ENCODE results near the gene GPX3. TPM values are rescaled to one million over a fixed set of nuclear protein-coding genes. Genes with fewer than 3 reads are reported as not detected.

The GPX3 gene
- total RNA-seq, 4 donors from 2014 or later: 2,730 to 12,549 (median 7,201) TPM

DNA sequence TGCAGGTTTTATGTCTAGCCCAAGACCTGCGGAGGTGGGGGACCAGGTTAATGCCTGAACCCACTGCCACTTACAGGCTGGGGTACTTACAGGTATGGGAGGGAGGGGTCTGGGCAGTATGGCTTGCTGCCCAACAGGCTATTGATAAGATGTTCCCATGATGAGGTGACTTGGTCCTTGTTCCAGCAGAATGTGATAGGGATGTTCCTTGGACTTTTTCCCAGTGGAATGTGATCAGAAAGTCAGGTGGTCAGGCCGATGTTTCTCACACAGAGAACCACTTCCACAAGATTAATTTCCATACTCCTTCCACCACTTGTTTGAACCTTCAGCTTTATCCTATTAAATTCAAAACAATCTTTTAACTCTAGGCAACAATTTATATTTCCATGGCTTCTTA lies 27.0 kb upstream of the GPX3 start:
- H3K27ac ChIP-seq: no peak overlapping the region
- no peaks in the 10 kb centered on the region for H3K27me3 ChIP-seq
- intact Hi-C loops (cut with DNase I): no loop called here
- H3K4me1 ChIP-seq: no peaks in the 10 kb centered on the region
- TF ChIP-seq, protein P1, sequence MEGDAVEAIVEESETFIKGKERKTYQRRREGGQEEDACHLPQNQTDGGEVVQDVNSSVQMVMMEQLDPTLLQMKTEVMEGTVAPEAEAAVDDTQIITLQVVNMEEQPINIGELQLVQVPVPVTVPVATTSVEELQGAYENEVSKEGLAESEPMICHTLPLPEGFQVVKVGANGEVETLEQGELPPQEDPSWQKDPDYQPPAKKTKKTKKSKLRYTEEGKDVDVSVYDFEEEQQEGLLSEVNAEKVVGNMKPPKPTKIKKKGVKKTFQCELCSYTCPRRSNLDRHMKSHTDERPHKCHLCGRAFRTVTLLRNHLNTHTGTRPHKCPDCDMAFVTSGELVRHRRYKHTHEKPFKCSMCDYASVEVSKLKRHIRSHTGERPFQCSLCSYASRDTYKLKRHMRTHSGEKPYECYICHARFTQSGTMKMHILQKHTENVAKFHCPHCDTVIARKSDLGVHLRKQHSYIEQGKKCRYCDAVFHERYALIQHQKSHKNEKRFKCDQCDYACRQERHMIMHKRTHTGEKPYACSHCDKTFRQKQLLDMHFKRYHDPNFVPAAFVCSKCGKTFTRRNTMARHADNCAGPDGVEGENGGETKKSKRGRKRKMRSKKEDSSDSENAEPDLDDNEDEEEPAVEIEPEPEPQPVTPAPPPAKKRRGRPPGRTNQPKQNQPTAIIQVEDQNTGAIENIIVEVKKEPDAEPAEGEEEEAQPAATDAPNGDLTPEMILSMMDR (IDR thresholded peaks at IDR 0.05): no peak
- no peak for TF ChIP-seq POLR2A (IDR thresholded peaks at IDR 0.05)
- WGBS, 2 donors: 92 to 98% methylated on average over 2 of the region's 2 CpGs
- no peak for DNase-seq
- H3K36me3 ChIP-seq: no peaks in the 10 kb centered on the region
- no peak overlapping the region for H3K4me3 ChIP-seq (replicated peaks in 1 of 3)
- no peaks in the 10 kb centered on the region for H3K9me3 ChIP-seq

DNA sequence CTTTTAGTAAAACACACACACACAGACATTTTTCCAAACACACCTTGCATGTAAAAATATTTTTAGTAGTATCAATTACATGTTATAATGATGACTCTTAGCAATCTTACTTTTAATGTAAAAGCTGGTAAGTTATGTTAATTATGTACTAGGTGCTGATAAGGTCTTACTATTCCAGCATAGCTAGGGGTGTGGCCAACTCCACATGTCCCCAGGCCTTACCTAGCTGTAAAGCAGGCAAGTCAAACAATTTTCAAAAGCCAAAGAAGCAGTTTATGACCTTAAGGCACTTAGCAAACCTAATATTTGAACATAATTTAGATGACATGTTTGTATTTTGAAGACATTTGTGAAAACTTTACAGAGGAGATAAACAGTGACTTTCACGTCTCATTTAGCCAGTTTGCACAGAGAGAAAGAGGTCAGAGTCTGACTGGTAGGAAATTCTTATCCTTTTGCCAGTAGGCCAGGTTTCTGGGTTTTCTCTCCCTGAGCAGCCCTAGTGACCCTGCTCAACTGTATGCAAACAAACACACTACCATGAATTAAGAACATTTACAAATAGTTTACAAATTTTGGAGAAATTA lies 26.5 kb upstream of the GPX3 start:
- TF ChIP-seq, protein P1 (IDR thresholded peaks at IDR 0.05): no peak
- TF ChIP-seq POLR2A (IDR thresholded peaks at IDR 0.05): no peak
- H3K27me3 ChIP-seq: no peaks in the 10 kb centered on the region
- no peak overlapping the region for H3K27ac ChIP-seq
- H3K4me3 ChIP-seq (replicated peaks in 1 of 3): no peak overlapping the region
- DNase-seq: no peak
- WGBS, 2 donors: 90 to 97% methylated on average over 1 of the region's 1 CpG
- no peaks in the 10 kb centered on the region for H3K36me3 ChIP-seq
- intact Hi-C loops (cut with DNase I): no loop called here
- H3K4me1 ChIP-seq: no peaks in the 10 kb centered on the region
- H3K9me3 ChIP-seq: no peaks in the 10 kb centered on the region

DNA sequence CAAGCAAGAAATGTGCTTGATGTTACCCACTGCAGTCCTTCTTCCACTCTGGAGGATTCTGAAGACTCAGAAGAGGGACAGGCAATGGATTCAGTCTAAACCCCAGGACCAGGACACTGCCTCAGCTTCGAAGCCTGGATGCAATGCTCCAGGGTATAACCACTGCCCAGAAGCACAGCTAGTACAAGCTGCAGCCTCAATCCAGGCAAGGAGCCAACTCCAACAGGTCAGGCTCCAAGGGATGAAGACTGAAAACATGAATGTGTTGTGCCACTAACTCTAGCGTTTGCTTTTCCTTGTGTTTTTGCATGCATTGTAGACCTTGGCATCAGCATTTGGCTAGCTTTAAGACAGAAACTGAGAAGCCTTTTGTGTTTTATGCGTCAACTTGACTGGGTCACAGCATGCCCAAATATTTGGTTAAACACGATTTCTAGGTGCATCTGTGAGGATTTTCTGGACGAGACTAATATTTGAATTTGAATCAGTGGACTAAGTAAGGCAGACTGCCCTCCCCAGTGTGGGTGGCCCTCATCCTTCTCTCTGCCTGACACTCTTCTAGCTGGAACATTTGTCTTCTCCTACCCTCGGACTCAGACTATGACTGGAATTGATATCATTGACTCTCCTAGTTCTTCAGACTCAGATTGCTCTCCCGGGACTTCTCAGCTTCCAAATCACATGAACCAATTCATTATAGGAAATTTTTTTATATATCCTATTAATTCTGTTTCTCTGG lies 20.5 kb upstream of the GPX3 start:
- 51 to 53% methylated on average over 7 of the region's 7 CpGs for WGBS, 2 donors
- TF ChIP-seq POLR2A (IDR thresholded peaks at IDR 0.05): no peak
- TF ChIP-seq, protein P1 (IDR thresholded peaks at IDR 0.05): no peak
- Histone ChIP-seq H3K9me3 (no peaks in the 10 kb centered on the region), H3K4me3 (replicated peaks in 1 of 3) (no peak overlapping the region), H3K36me3 (no peaks in the 10 kb centered on the region), H3K27me3 (no peaks in the 10 kb centered on the region), H3K4me1 (peaks cover 10 to 28% of the 10 kb centered on the region in 2 donors), H3K27ac (no peak overlapping the region)
- peak; percentile 79 to 86 for DNase-seq
- intact Hi-C loops (cut with DNase I): loop anchor here (2.0 to 5.0 kb wide), 3 partner anchors 47 to 162 kb away; no protein-coding TSS in a partner anchor

DNA sequence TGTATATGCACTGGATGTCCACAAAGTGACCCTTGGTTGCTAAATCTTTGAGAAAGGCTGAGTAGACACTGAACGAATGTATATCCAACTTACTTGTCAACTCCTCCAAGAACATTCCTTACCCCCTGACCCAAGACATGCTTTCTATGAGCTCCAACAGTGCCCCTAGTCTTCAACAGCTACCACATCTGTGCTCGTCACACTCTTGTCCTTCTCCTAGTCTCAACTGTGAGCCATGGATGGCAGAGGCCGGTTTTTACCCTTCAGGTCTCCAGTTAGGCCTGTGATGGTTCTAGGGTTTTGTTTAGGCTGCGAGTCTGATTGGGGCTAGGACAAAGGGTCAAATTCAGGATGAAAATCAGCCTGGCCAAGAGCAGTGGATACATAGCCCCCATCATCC lies 19.0 kb upstream of the GPX3 start:
- Histone ChIP-seq H3K27ac (no peak overlapping the region), H3K4me1 (peaks cover 24 to 44% of the 10 kb centered on the region in 2 donors), H3K9me3 (no peaks in the 10 kb centered on the region), H3K4me3 (replicated peaks in 1 of 3) (no peak overlapping the region), H3K36me3 (no peaks in the 10 kb centered on the region), H3K27me3 (no peaks in the 10 kb centered on the region)
- whole genome bisulfite sequencing, 2 donors: 94 to 97% methylated on average over 4 of the region's 4 CpGs
- intact Hi-C loops (cut with DNase I): loop anchor here (5.0 kb wide), 2 partner anchors 46 to 161 kb away; no protein-coding TSS in a partner anchor
- TF ChIP-seq, protein P1 (IDR thresholded peaks at IDR 0.05): no peak
- TF ChIP-seq POLR2A (IDR thresholded peaks at IDR 0.05): no peak
- DNase-seq: no peak

DNA sequence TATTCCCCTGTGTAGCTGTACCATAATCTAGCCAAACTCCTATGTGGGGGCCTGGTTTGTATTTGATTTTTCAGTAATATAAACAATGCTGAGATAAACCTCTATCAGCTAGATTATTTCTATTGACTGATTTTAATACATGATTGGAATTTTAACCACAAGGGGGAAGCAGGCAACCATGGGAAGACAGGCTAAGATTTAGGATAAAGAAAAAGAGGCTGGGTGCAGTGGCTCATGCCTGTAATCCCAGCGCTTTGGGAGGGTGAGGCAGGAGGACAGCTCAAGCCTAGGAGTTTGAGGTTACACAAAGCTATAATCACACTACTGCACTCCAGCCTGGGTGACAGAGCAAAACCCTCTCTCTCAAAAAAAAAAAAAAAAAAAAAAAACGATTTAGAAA lies 18.1 kb upstream of the GPX3 start:
- Histone ChIP-seq H3K27ac (no peak overlapping the region), H3K9me3 (no peaks in the 10 kb centered on the region), H3K27me3 (no peaks in the 10 kb centered on the region), H3K36me3 (no peaks in the 10 kb centered on the region), H3K4me1 (peaks cover 29 to 52% of the 10 kb centered on the region in 2 donors), H3K4me3 (replicated peaks in 1 of 3) (no peak overlapping the region)
- TF ChIP-seq, protein P1 (IDR thresholded peaks at IDR 0.05): peak; percentile 19 to 87 (median 67)
- TF ChIP-seq POLR2A (IDR thresholded peaks at IDR 0.05): no peak
- peak; percentile 40 for DNase-seq
- 32 to 34% methylated on average over 2 of the region's 2 CpGs for WGBS, 2 donors
- intact Hi-C loops (cut with DNase I): loop anchor here (5.0 kb wide), 2 partner anchors 45 to 160 kb away; no protein-coding TSS in a partner anchor

Measured in thyroid gland (tissue), 4 donors.